GM18520 (cell line): Measurements from ENCODE around the gene UNC80.

Source experiments
- ATAC-seq: cut with Tn5 transposase; IDR thresholded peaks from one replicate; pipeline ENCODE4 v1.9.1; 2021; ENCODE audit not compliant: unreplicated experiment

The UNC80 gene

DNA sequence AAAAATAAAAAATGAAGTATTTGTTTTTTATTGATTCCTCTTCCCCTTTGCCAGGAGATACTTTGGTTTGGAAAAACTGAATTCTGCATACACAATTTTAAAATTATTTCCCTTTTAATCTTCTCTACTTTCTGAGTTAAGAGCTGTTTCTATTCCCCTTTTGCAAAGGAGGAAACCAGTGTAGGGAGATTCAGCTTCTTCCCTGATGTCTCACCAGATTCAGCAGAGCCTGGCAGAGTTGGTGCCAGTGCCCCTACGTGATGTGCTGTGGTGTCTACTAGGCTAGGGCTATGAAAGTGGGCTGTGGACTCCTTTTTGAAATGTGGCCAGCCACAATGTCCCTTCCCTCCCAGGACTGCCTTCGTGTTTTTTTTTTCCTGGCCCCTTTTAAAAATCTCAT, 233.2 kb downstream of the UNC80 start:
- no peak for ATAC-seq

DNA sequence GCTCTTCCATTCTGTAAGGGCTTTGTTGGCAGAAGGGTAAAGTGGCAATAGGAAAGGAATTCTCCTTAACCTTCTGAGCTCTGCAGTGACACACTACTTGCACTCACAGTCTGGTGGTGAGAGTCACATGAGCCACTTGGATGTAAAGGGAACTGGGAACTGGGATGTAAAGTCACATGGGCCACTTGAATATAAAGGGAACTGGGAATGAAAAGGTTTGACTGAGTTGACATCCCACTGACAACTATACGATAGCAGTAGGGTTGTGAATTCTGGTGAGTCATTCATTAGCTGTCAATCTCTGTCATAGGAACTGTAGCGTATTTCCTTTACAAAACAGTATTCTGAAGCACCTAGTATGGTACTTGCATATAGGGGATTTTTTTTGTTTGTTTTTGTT, 236.3 kb downstream of the UNC80 start:
- no peak for ATAC-seq

DNA sequence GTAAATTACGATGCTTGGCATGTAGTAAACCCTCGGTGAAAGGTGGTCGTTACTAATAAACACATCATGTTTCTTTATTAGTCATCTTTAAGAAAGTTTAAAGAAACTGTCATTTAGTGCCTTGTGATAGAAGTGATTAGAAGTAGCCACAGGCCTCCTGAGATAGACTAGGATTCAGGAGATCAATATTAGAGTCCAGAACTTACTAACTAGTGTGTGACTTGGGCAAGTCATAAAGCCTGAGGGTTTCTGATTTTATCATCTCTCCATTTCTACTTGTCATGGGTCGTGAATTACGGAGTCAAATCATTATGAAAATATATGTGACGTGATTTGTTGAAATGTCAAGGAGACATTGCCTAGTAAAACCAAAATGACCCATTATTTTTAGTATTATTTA, 237.5 kb downstream of the UNC80 start:
- peak; percentile 30 for ATAC-seq

- no peak for ATAC-seq
Observed at GRCh38 chr2:210009896-210010295, 238.3 kb downstream of the UNC80 start.

GRCh38 chr2:210020138-210020537, 248.5 kb downstream of the UNC80 start:
- no peak for ATAC-seq

DNA sequence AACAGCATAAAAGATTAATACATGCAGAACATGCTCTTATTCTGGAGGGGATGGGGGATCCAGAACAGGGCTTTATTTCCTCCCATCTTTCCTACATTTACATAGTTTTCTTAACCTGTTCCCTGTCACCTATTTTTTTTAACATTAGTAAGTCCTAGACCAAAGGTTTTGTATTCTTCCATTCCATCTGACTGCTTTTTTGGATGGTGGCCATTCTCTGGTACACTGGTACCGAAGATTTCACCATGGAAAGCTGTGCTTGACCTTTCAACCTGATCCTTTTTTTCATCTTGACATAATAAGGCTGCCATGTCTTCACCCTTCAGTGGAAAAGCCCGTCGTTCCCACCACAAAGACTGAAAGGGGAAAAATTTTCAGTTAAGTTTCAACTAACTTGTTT, 251.2 kb downstream of the UNC80 start:
- ATAC-seq, result no peak

DNA sequence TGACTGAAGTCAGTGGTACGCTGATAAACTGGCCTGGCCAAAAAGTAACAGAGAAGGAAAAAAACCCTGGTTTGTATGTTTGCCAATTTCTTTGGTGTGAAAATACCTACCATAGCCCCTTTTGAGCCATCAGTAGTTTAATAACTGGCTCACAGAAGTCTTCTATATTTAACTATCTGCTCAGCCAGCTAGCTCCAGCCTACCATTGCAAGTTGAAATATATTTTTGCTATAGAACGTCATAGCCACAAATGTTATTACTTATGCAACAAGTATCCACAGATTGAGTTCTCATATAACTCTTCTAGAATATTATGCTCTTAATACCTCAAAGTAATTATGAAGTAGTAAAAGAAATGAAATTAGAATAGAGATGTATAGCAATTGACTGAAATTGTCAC, 256.0 kb downstream of the UNC80 start:
- no peak for ATAC-seq

DNA sequence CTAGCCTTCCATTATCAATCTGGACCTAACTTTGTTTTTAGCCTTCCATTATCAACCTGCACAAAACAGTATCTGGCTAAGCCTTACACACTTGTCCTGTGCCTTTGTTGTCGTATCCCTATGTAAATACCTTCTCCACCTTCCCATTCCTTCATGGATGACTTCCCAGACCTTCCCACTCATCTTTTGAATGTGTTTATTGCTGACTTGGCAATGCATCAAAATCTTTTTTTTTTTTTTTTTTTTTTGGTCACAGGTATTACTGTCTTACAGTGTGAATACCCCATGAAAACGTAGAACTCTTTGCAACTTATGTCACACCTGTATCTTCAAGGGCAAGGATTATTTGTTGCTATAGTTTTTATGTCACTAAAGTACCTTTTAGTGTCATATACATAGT, 256.5 kb downstream of the UNC80 start:
- no peak for ATAC-seq

DNA sequence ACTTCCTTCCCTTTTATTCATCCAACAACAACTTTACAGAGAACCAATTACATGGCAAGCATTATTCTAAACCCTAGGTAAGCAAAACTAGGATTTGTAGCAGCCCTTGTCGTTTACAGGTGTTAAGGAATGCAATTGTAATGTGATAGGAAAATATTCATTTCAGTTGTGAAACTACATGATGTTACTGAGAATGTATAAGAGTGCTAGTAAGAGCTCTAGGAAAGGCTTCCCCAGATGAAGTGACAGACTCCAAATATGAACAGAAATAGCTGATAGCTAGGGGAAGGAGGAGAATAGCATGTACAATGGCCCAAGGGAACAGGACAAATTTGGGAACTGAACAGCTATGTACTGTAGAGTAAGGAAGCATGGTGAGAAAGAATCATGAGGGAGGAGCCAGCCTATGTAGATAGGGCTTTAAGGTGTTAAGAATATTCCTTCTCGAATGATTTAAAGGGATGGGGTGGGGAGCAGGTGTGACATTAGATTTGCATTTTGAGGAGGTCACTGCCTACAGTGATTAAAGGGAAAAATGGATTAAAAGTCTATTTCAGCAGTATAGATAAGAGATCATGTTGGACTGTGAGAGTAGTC, 262.6 kb downstream of the UNC80 start:
- no peak for ATAC-seq

GRCh38 chr2:210035679-210036078, 264.0 kb downstream of the UNC80 start:
- ATAC-seq, result no peak

DNA sequence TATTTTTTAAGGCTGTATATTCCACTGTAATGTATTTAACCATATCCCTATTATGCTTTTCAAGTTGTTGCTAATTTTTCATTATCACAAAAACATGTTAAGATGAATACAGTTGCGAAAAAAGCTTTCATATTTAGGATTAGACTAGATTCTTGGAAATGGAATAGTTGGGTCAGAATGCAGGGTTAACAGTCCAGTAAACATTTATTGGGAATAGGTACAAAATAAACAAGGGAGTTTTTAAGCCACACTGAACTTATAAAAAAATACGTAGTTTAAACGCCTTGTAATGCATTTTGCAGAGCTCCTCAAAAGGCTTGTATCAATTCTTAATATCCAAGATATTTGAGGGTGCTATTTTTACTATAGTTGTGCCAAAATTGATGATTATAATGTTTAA, 266.4 kb downstream of the UNC80 start:
- no peak for ATAC-seq

DNA sequence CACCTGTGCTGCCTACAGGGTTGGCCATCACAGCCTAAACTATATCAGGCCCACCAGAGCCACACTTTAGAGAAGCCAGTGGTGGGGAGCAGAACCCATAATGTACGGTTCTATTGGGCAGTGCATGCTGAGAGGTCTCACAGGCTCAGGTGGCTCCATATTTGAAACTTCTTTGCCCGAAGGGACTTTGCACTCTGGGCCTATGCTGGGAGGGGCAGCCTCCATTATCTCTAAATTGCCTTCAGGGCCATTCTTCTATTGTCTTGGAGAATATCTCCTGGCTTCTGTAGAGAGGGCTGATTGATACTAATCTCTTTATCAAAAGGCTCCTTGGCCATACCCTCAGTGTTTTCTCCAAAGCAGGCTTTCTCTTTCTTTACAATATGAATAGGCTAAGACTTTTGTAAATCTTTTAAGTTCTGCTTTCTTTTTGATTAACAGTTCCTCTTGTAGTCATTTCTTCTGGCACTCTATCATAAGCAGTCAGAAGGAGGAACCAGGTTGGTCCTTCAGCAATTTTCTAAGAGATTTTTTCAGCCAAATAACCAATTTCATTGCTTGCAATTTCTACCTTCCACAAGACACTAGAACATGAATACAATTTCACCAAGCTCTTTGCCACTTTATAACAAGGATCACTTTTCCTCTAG, 275.3 kb downstream of the UNC80 start:
- ATAC-seq, result no peak
